Measurements from ENCODE around the gene PGPEP1. TPM values are rescaled to one million over a fixed set of nuclear protein-coding genes. Genes with fewer than 3 reads are reported as not detected.
"Not testable (repeated sequence)": the region's sequence is repeated elsewhere in the genome, so short reads cannot be mapped to it uniquely, and the experiment has no call there.

Gene PGPEP1
- total and polyA plus RNA-seq, 3 experiments from 2014 or later = 12.2 to 27.7 (median 27.3) TPM

DNA sequence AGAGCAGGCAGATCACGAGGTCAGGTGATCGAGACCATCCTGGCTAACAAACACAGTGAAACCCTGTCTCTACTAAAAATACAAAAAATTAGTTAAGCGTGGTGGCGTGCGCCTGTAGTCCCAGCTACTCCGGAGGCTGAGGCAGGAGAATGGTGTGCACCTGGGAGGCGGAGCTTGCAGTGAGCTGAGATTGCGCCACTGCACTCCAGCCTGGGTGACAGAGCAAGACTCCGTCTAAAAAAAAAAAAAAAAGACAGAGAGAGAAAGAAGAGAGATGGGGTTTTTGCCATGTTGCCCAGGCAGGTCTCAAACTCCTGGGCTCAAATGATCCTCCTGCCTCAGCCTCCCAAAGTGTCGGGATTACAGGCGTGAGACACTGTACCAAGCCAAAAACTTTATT lies 65.4 kb downstream of the PGPEP1 start:
- not testable (repeated sequence) for H3K27ac Mint-ChIP-seq; H3K36me3 ChIP-seq (ENCODE audit: insufficient read depth, low read length); H3K36me3 Mint-ChIP-seq; H3K27me3 Mint-ChIP-seq; H3K27me3 ChIP-seq (ENCODE audit: insufficient read depth, low read length, poor library complexity, severe bottlenecking); H3K27ac ChIP-seq (ENCODE audit: low read depth, low read length); H3K9me3 ChIP-seq (ENCODE audit: low read length); H3K4me1 ChIP-seq (ENCODE audit: insufficient read depth, low read length); DNase-seq; H3K4me1 Mint-ChIP-seq; H3K9me3 Mint-ChIP-seq; H3K4me3 ChIP-seq (ENCODE audit: low read length); H3K4me3 Mint-ChIP-seq
- CTCF ChIA-PET = interaction anchor here (1.1 kb wide), 1 partner anchor 11 kb away, joined by 5 read pairs; no protein-coding TSS in a partner anchor
- POLR2A ChIA-PET = interaction anchor here (0.6 kb wide), 1 partner anchor 183 kb away, joined by 4 read pairs; no protein-coding TSS in a partner anchor

DNA sequence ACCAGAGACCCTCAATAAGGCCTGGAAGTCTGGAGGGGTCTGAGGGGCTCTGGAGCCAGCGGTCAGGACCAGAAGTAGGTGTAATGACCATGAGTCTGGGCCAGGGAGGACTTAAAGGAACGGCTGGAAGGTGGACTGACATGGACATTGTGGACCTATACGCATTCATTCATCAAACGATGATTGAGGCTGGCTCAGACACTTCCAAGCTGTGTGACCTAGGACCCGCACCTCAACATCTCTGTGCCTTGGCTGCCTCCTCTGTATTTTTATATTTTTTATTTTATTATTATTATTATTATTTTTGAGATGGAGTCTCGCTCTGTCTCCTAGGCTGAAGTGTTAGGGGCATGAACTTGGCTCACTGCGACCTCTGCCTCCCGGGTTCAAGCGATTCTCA lies 66.4 kb downstream of the PGPEP1 start:
- POLR2A ChIA-PET = no interaction called here

DNA sequence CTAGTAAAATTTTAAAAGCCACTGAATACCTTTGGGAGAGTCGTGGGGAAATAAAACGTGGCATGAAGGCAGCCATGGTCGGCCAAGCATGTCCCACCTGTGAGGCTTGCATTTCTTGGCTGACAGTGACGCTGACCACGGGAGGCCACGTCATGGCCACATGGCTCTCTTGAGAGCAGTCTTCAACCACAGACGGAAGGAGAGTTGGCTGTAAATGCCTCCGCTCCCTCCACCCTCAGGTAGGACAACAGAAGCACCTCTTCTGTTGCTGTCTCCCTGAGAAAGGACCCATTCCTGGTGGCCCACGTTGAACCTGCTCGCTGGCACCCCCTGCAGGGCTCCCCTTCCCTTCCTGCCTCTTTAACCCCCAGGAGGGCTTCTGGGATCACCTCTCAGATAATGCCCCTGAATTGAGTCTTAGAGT lies 67.7 kb downstream of the PGPEP1 start:
- DNase-seq = peak in 1 of 5 donors; percentile 44
- POLR2A ChIA-PET = no interaction called here
- H3K4me1 Mint-ChIP-seq = peaks cover 4 to 6% (median 5%) of the 10 kb centered on the region in 3 donors
- CTCF ChIA-PET = interaction anchor here (1.3 kb wide), 1 partner anchor 19 kb away, joined by 3 read pairs; no protein-coding TSS in a partner anchor
- no peaks in the 10 kb centered on the region for H3K36me3 Mint-ChIP-seq
- no peaks in the 10 kb centered on the region for H3K27me3 Mint-ChIP-seq
- H3K9me3 Mint-ChIP-seq = no peaks in the 10 kb centered on the region
- Histone ChIP-seq H3K27me3 (ENCODE audit: insufficient read depth, low read length, poor library complexity, severe bottlenecking) (no peaks in the 10 kb centered on the region), H3K27ac (ENCODE audit: low read depth, low read length) (no peak overlapping the region), H3K36me3 (ENCODE audit: insufficient read depth, low read length) (no peaks in the 10 kb centered on the region), H3K4me1 (ENCODE audit: insufficient read depth, low read length) (no peaks in the 10 kb centered on the region), H3K4me3 (ENCODE audit: low read length) (no peak overlapping the region), H3K9me3 (ENCODE audit: low read length) (no peaks in the 10 kb centered on the region)
- H3K4me3 Mint-ChIP-seq = no peak overlapping the region
- H3K27ac Mint-ChIP-seq = no peak overlapping the region

More for the DNA sequence above, 66.4 kb downstream of the PGPEP1 start:
- Histone ChIP-seq H3K27ac (ENCODE audit: low read depth, low read length) (no peak overlapping the region), H3K27me3 (ENCODE audit: insufficient read depth, low read length, poor library complexity, severe bottlenecking) (no peaks in the 10 kb centered on the region), H3K4me1 (ENCODE audit: insufficient read depth, low read length) (no peaks in the 10 kb centered on the region), H3K4me3 (ENCODE audit: low read length) (no peak overlapping the region), H3K36me3 (ENCODE audit: insufficient read depth, low read length) (no peaks in the 10 kb centered on the region), H3K9me3 (ENCODE audit: low read length) (no peaks in the 10 kb centered on the region)
- no peak overlapping the region for H3K27ac Mint-ChIP-seq
- CTCF ChIA-PET = interaction anchor here (0.8 to 1.3 kb wide), 4 partner anchors 18 to 182 kb away, joined by 3 read pairs; no protein-coding TSS in a partner anchor
- H3K27me3 Mint-ChIP-seq = no peaks in the 10 kb centered on the region
- no peak overlapping the region for H3K4me3 Mint-ChIP-seq
- peaks cover 4 to 6% (median 5%) of the 10 kb centered on the region in 3 donors for H3K4me1 Mint-ChIP-seq
- no peaks in the 10 kb centered on the region for H3K9me3 Mint-ChIP-seq
- no peak for DNase-seq
- no peaks in the 10 kb centered on the region for H3K36me3 Mint-ChIP-seq

DNA sequence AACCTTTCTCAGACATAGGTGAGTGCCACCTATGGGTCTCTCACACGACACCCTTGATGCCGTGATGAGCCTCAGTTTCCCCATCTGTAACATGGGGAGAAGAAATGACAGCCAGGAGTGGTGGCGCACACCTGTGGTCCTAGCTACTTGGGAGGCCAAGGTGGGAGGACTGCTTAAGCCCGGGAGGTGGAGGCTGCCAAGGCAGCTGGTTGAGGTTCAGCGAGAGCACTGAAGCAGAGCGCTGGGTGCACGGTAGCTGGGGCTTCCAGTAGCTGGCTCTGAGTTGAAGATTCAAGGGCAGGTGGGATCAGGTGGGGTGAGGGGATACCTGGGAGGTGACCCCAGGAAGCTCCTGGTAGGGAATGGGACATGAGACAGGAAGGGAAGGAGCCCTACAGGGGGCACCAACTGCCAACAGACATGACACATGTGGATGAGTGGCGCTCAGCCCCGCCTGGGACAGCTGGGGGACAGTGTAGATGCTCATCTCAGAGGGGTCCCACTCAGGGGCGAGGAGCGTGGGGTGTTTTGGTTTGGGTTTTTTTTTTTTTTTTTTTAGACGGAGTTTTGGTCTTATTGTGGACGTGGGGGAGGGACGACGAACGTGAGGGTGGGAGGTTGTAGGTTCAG lies 72.3 kb downstream of the PGPEP1 start:
- Mint-ChIP-seq H3K27me3 (peaks cover 0 to 4% of the 10 kb centered on the region in 2 donors), H3K36me3 (no peaks in the 10 kb centered on the region), H3K4me1 (peaks cover 28 to 41% (median 41%) of the 10 kb centered on the region in 3 donors), H3K27ac (no peak overlapping the region), H3K4me3 (no peak overlapping the region), H3K9me3 (no peaks in the 10 kb centered on the region)
- Histone ChIP-seq H3K4me1 (ENCODE audit: insufficient read depth, low read length) (peaks cover 36% of the 10 kb centered on the region), H3K9me3 (ENCODE audit: low read length) (no peaks in the 10 kb centered on the region), H3K36me3 (ENCODE audit: insufficient read depth, low read length) (no peaks in the 10 kb centered on the region), H3K27me3 (ENCODE audit: insufficient read depth, low read length, poor library complexity, severe bottlenecking) (no peaks in the 10 kb centered on the region), H3K27ac (ENCODE audit: low read depth, low read length) (no peak overlapping the region), H3K4me3 (ENCODE audit: low read length) (no peak overlapping the region)
- no peak for DNase-seq
- ChIA-PET POLR2A (no interaction called here), CTCF (interaction anchor here (1.0 to 10.5 kb wide), 5 partner anchors 23 to 160 kb away, joined by 3 to 100 read pairs (median 5); partner anchors contain the start of gene JUND)

DNA sequence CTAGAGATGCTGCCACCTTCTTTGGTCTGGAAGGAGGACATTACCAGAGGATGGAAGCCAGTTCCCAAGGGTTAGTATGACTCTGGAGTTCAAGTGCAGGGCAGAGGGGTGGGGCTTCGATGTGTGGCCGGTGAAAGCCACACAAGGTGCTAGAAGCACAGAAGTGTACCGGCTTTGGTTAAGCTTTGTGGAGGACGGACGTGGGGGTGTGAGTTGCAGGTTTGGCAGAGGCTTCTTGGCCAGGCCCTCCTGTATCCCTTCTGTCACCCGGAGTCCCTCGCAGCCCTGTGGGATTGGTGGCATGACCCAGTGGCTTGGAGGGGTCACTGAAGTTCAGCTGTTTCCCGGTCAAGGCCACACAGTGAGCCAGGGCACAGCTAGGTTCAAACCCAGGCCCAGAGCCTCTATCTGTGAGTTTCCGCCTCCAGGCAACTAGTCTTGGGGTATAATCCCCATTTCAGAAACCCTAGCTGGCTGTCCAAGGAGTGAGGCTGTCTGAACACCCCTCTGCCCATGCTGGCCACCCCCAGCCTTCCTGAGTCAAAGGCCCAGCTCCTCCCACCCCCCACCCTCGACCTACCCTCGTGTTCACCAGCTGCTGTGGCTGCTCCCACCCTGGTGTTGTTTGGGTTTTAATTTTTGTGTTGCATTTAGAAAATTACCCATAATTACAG lies 74.2 kb downstream of the PGPEP1 start:
- peak overlapping the region; percentile 42 to 79 (median 59) for H3K4me3 Mint-ChIP-seq
- Histone ChIP-seq H3K36me3 (ENCODE audit: insufficient read depth, low read length) (no peaks in the 10 kb centered on the region), H3K27ac (ENCODE audit: low read depth, low read length) (peak overlapping the region; percentile 83), H3K27me3 (ENCODE audit: insufficient read depth, low read length, poor library complexity, severe bottlenecking) (peaks cover 4% of the 10 kb centered on the region), H3K9me3 (ENCODE audit: low read length) (no peaks in the 10 kb centered on the region), H3K4me1 (ENCODE audit: insufficient read depth, low read length) (peaks cover 50% of the 10 kb centered on the region), H3K4me3 (ENCODE audit: low read length) (no peak overlapping the region)
- H3K4me1 Mint-ChIP-seq = peaks cover 40 to 55% (median 54%) of the 10 kb centered on the region in 3 donors
- DNase-seq = peak in 1 of 5 donors; percentile 51
- ChIA-PET CTCF (interaction anchor here (0.6 to 10.5 kb wide), 8 partner anchors 18 to 301 kb away, joined by 3 to 100 read pairs (median 3); partner anchors contain the start of gene JUND), POLR2A (interaction anchor here (1.0 to 8.3 kb wide), 2 partner anchors 13 to 135 kb away, joined by 3 to 97 read pairs; partner anchors contain the start of gene JUND)
- H3K27me3 Mint-ChIP-seq = peaks cover 0 to 4% of the 10 kb centered on the region in 2 donors
- H3K36me3 Mint-ChIP-seq = no peaks in the 10 kb centered on the region
- no peaks in the 10 kb centered on the region for H3K9me3 Mint-ChIP-seq
- H3K27ac Mint-ChIP-seq = peak overlapping the region; percentile 31 to 96 (median 77)

DNA sequence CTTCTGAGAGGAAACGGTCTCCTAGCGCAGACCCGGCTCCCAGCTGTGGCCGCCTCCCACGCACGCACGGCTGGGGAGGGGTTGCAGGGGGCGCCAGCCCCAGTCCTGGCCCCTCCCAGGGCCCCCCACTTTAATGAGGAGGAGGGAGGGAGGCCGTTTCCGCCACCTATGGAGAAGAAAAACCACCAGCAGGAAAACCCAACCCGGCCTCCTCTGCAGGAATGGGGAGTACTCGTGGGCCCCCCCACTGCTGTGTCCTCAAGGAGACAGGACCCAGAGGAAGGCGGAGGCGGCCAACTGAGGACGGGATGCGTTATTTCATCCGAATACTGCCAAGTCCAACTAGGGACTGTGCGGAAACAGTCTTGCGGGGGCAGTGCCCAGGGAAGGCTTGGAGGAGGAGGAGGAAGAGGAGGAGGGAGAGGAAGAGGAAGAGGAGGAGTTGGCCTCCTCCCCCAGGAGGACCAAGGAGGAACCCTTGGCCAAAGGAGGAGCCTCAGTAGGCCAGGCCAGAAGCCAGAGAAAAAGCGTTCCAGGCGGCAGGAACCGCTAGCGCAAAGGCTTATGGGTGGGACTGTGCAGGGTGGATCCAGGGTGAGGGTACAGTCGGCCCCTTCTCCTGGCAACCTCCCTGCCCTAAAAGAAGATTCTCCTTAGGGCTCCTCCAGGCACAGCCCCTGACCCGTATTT lies 74.9 kb downstream of the PGPEP1 start:
- peaks cover 42 to 58% (median 57%) of the 10 kb centered on the region in 3 donors for H3K4me1 Mint-ChIP-seq

DNA sequence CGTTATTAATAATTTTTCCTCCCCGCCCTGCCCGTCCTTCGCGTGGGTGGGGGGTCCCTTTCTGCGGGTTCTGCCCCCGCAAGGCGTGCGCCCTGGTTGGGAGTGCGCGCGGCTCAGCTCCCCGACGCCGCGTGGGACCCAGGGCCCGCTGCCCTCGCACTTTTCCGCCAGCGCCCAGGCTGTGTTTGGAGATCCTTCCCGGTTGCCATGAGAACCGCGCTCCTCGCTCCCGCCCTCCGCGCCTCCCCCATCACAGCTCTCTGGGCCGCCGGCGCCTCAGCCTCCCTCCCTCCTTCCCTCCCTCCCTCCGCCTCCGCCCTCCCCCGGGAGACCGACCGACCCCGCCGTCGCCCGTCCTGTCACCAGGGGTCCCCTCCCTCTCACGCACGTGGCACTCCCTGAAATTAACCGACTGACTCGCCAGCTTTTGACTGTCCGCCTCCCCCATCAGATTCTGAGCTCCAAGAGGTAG lies 76.4 kb downstream of the PGPEP1 start:
- Mint-ChIP-seq H3K9me3 (no peaks in the 10 kb centered on the region), H3K27me3 (peaks cover 0 to 6% of the 10 kb centered on the region in 2 donors), H3K4me1 (peaks cover 52 to 67% (median 67%) of the 10 kb centered on the region in 3 donors), H3K27ac (peak overlapping the region; percentile 69 to 95 (median 90)), H3K36me3 (peaks cover 0 to 5% (median 0%) of the 10 kb centered on the region in 3 donors), H3K4me3 (peak overlapping the region; percentile 73 to 92 (median 82))
- H3K4me1 ChIP-seq (ENCODE audit: insufficient read depth, low read length) = peaks cover 65% of the 10 kb centered on the region
- ChIA-PET POLR2A (interaction anchor here (1.0 to 8.3 kb wide), 4 partner anchors 12 to 137 kb away, joined by 3 to 97 read pairs (median 4); partner anchors contain the start of gene JUND), CTCF (interaction anchor here (0.7 to 10.5 kb wide), 7 partner anchors 11 to 225 kb away, joined by 3 to 100 read pairs (median 3); partner anchors contain the start of gene JUND)
- DNase-seq = peak; percentile 45 to 86 (median 72)
- peak overlapping the region; percentile 55 for H3K4me3 ChIP-seq (ENCODE audit: low read length)
- H3K36me3 ChIP-seq (ENCODE audit: insufficient read depth, low read length) = no peaks in the 10 kb centered on the region
- H3K9me3 ChIP-seq (ENCODE audit: low read length) = no peaks in the 10 kb centered on the region
- peak overlapping the region; percentile 83 for H3K27ac ChIP-seq (ENCODE audit: low read depth, low read length)
- peaks cover 4% of the 10 kb centered on the region for H3K27me3 ChIP-seq (ENCODE audit: insufficient read depth, low read length, poor library complexity, severe bottlenecking)

More for the DNA sequence above, 74.9 kb downstream of the PGPEP1 start:
- ChIA-PET POLR2A (interaction anchor here (1.0 to 8.3 kb wide), 3 partner anchors 10 to 135 kb away, joined by 3 to 97 read pairs (median 3); partner anchors contain the start of gene JUND), CTCF (interaction anchor here (0.6 to 10.5 kb wide), 7 partner anchors 10 to 240 kb away, joined by 3 to 100 read pairs (median 4); partner anchors contain the start of gene JUND)
- Histone ChIP-seq H3K4me1 (ENCODE audit: insufficient read depth, low read length) (peaks cover 50% of the 10 kb centered on the region), H3K36me3 (ENCODE audit: insufficient read depth, low read length) (no peaks in the 10 kb centered on the region), H3K27me3 (ENCODE audit: insufficient read depth, low read length, poor library complexity, severe bottlenecking) (peaks cover 4% of the 10 kb centered on the region), H3K4me3 (ENCODE audit: low read length) (no peak overlapping the region), H3K9me3 (ENCODE audit: low read length) (no peaks in the 10 kb centered on the region), H3K27ac (ENCODE audit: low read depth, low read length) (peak overlapping the region; percentile 83)
- Mint-ChIP-seq H3K4me3 (peak overlapping the region in 4 of 7 donors; percentile 8 to 81 (median 54)), H3K9me3 (no peaks in the 10 kb centered on the region), H3K36me3 (peaks cover 0 to 5% (median 0%) of the 10 kb centered on the region in 3 donors), H3K27me3 (peaks cover 0 to 6% of the 10 kb centered on the region in 2 donors), H3K27ac (peak overlapping the region in 7 of 8 donors; percentile 61 to 94 (median 84))
- DNase-seq = peak in 1 of 5 donors; percentile 48

All from CD8-positive, alpha-beta memory T cell (primary cell).